Smooth muscle cell (in vitro differentiated cells): ENCODE measurements around the gene TYW3. TPM values are rescaled to one million over a fixed set of nuclear protein-coding genes. Genes with fewer than 3 reads are reported as not detected.

ENCODE experiments used
- DNase-seq: peaks from one replicate; lab custom pipeline; 2025; ENCODE audit not compliant: unreplicated experiment; lab: John Stamatoyannopoulos, UW
- H2AFZ ChIP-seq: fragments of 200-600 bp; sonication (generic); 2 replicates; pipeline ENCODE4 v1.6.0; 2016; ENCODE audit warnings: antibody characterized with exemption, low read depth, mild to moderate bottlenecking
- H3F3A ChIP-seq: fragments of 200-600 bp; sonication (generic); 2 replicates; pipeline ENCODE4 v1.6.0; 2017; ENCODE audit warnings: antibody characterized with exemption, low read depth
- H3K27ac ChIP-seq: fragments of 200-600 bp; sonication (generic); 2 replicates; pipeline ENCODE4 v1.5.1; 2016; ENCODE audit warnings: low read depth, mild to moderate bottlenecking
- H3K27me3 ChIP-seq: fragments of 200-600 bp; sonication (generic); 2 replicates; pipeline ENCODE4 v1.6.1; 2016; ENCODE audit warnings: low read depth, mild to moderate bottlenecking
- H3K36me3 ChIP-seq: fragments of 200-600 bp; sonication (generic); 2 replicates; pipeline ENCODE4 v1.5.1; 2016; ENCODE audit warnings: low read depth
- H3K4me1 ChIP-seq: fragments of 200-600 bp; sonication (generic); 2 replicates; pipeline ENCODE4 v1.5.1; 2016; ENCODE audit warnings: low read depth
- H3K4me2 ChIP-seq: fragments of 200-600 bp; sonication (generic); 2 replicates; pipeline ENCODE4 v1.6.0; 2016; ENCODE audit warnings: mild to moderate bottlenecking
- H3K4me3 ChIP-seq: fragments of 200-600 bp; sonication (generic); 2 replicates; pipeline ENCODE4 v1.5.1; 2016; ENCODE audit warnings: mild to moderate bottlenecking
- H3K79me2 ChIP-seq: fragments of 200-600 bp; sonication (generic); 2 replicates; pipeline ENCODE4 v1.6.0; 2016; ENCODE audit warnings: low read depth, mild to moderate bottlenecking
- H3K9ac ChIP-seq: fragments of 200-600 bp; sonication (generic); 2 replicates; pipeline ENCODE4 v1.6.0; 2016; ENCODE audit warnings: low read depth
- H3K9me3 ChIP-seq: fragments of 200-600 bp; sonication (generic); replicated peaks from 2 replicates; pipeline ENCODE4 v1.5.1; 2016; ENCODE audit warnings: low read depth
- H4K20me1 ChIP-seq: fragments of 200-600 bp; sonication (generic); 2 replicates; pipeline ENCODE4 v1.6.0; 2016; ENCODE audit warnings: low read depth
- WGBS: methylation state at CpG from one replicate; pipeline ENCODE4 v1.1.7; 2016; ENCODE audit warnings: low lambda C conversion rate; 5-methylcytosine and 5-hydroxymethylcytosine counted together
- polyA plus RNA-seq: library from polyadenylated mRNA; unstranded; fragments of >200 nt; fragmentation: Nextera tagmentation; extraction: Ambion mirVana; gene quantifications from 2 replicates; pipeline ENCODE4 v1.2.1, GENCODE V29; 2016
- total RNA-seq: library from RNA; depleted of rRNA; stranded (reverse); fragments of >200 nt; gene quantifications from 2 replicates; pipeline ENCODE4 v1.2.3, GENCODE V29; 2014
- TF ChIP-seq, protein P1 (sequence below): fragments of 200-600 bp; sonication (generic); IDR thresholded peaks from 2 replicates; pipeline ENCODE4 v1.5.1; 2017; ENCODE audit warnings: borderline replicate concordance, mild to moderate bottlenecking, antibody characterized with exemption; ENCODE audit not compliant: insufficient read depth, poor library complexity, severe bottlenecking

TYW3 gene
- total and polyA plus RNA-seq, 2 experiments from 2014 or later, result not detected

DNA sequence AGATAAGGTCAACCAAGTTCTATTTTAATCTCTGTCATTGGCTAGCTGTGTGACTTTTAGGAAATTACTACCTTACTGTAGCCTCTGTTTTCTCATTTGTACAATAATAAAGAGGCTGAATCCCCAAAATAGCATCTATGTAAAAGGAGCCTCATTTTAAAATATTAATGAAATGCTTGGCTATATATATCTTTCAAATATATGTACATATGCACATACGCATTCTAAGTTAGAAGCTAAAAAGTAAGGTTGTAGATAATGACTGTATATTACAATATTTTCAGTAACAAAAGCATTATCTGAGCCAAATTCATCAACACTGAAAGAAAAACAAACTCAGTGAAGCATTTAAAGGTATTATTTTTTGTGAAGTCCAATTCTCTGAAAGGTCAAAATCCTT, 44.6 kb downstream of the TYW3 start:
- Histone ChIP-seq H3K9ac (no peak overlapping the region), H2AFZ (no peak overlapping the region), H3K4me1 (no peaks in the 10 kb centered on the region), H3K27me3 (no peaks in the 10 kb centered on the region), H4K20me1 (no peaks in the 10 kb centered on the region), H3K4me2 (no peak overlapping the region), H3K4me3 (no peak overlapping the region), H3K27ac (no peak overlapping the region), H3K79me2 (no peaks in the 10 kb centered on the region), H3K36me3 (no peaks in the 10 kb centered on the region), H3F3A (no peaks in the 10 kb centered on the region), H3K9me3 (no peaks in the 10 kb centered on the region)
- WGBS, result 98% methylated on average over 1 of the region's 1 CpG
- TF ChIP-seq, protein P1, sequence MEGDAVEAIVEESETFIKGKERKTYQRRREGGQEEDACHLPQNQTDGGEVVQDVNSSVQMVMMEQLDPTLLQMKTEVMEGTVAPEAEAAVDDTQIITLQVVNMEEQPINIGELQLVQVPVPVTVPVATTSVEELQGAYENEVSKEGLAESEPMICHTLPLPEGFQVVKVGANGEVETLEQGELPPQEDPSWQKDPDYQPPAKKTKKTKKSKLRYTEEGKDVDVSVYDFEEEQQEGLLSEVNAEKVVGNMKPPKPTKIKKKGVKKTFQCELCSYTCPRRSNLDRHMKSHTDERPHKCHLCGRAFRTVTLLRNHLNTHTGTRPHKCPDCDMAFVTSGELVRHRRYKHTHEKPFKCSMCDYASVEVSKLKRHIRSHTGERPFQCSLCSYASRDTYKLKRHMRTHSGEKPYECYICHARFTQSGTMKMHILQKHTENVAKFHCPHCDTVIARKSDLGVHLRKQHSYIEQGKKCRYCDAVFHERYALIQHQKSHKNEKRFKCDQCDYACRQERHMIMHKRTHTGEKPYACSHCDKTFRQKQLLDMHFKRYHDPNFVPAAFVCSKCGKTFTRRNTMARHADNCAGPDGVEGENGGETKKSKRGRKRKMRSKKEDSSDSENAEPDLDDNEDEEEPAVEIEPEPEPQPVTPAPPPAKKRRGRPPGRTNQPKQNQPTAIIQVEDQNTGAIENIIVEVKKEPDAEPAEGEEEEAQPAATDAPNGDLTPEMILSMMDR, result no peak
- no peak for DNase-seq

DNA sequence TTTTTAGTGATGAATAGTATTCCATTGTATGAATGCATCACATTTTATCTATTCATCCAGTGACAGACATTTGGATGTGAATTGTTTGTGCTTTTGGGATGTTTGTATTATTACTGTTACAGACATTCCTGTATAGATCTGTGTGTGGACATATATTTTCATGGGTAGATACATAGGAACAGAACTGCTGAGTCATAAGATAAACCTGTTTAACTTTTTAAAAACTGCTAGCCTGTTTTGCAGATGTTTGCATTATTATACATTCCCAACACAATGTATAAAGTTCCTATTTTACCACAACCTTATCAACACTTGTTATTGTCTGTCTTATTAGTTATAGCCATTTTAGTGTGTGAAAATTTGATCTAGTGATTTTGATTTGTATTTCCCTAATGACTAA, 46.8 kb downstream of the TYW3 start:
- Histone ChIP-seq H3K4me2 (no peak overlapping the region), H3K9me3 (no peaks in the 10 kb centered on the region), H3K4me1 (no peaks in the 10 kb centered on the region), H3K4me3 (no peak overlapping the region), H3K27ac (no peak overlapping the region), H3K79me2 (no peaks in the 10 kb centered on the region), H4K20me1 (no peaks in the 10 kb centered on the region), H3K36me3 (no peaks in the 10 kb centered on the region), H3K27me3 (no peaks in the 10 kb centered on the region), H3F3A (no peaks in the 10 kb centered on the region), H3K9ac (no peak overlapping the region), H2AFZ (no peak overlapping the region)
- no peak for DNase-seq
- TF ChIP-seq, protein P1, result no peak

DNA sequence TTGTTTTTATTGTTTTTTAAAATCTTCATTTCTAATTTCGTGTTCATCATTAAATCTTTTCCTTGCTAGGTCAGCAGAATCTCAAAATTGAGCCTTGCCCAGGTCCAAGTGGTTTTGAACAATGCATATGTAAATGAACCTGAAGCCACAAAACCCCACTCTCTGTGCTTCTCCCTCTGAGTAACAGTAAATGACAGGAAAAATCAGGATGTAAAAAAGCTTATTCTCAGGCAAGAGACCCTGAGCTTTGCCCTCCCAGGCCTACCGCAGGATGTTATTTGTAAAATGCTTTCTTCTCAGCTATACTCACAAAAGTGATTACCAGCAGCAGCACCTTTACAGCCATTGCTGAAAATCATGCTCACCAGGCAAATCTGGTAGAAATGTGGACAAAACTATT, 47.6 kb downstream of the TYW3 start:
- no peaks in the 10 kb centered on the region for H3K4me1 ChIP-seq
- DNase-seq, result no peak
- no peak overlapping the region for H3K9ac ChIP-seq
- no peak overlapping the region for H3K4me2 ChIP-seq
- H3K4me3 ChIP-seq, result no peak overlapping the region
- no peaks in the 10 kb centered on the region for H4K20me1 ChIP-seq
- no peak overlapping the region for H3K27ac ChIP-seq
- no peaks in the 10 kb centered on the region for H3K79me2 ChIP-seq
- H3F3A ChIP-seq, result no peaks in the 10 kb centered on the region
- H3K36me3 ChIP-seq, result no peaks in the 10 kb centered on the region
- WGBS, result 28% methylated on average over 2 of the region's 2 CpGs
- no peaks in the 10 kb centered on the region for H3K27me3 ChIP-seq
- H3K9me3 ChIP-seq, result no peaks in the 10 kb centered on the region
- H2AFZ ChIP-seq, result no peak overlapping the region
- TF ChIP-seq, protein P1, result no peak

DNA sequence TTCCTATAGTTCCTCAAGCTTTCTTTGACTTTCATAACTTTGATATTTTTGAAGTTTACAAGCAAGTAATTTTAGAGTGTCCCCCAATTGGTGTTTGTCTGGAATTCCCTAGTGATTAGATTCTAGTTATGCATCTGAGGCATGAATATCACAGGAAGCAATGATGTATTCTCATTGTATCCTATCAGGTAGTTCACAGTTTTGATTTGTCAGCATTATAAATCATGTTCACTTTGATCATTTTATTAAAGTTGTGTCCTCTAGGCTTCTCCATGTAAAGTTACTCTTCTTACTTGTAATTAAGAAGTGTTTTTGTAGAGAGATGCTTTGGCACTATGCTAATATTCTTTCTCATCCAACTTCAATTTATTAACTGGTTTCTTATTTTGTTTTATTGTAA, 53.0 kb downstream of the TYW3 start:
- H4K20me1 ChIP-seq, result no peaks in the 10 kb centered on the region
- TF ChIP-seq, protein P1, result no peak
- no peak overlapping the region for H2AFZ ChIP-seq
- H3K27me3 ChIP-seq, result no peaks in the 10 kb centered on the region
- no peaks in the 10 kb centered on the region for H3K79me2 ChIP-seq
- no peak overlapping the region for H3K4me2 ChIP-seq
- no peak overlapping the region for H3K27ac ChIP-seq
- H3K9ac ChIP-seq, result no peak overlapping the region
- H3K9me3 ChIP-seq, result no peaks in the 10 kb centered on the region
- no peaks in the 10 kb centered on the region for H3F3A ChIP-seq
- no peaks in the 10 kb centered on the region for H3K36me3 ChIP-seq
- no peaks in the 10 kb centered on the region for H3K4me1 ChIP-seq
- DNase-seq, result no peak
- no peak overlapping the region for H3K4me3 ChIP-seq
